ENCODE data around the gene HDAC10. TPM values are rescaled to one million over a fixed set of nuclear protein-coding genes. Genes with fewer than 3 reads are reported as not detected.
A peak's percentile ranks its signal among the peaks of the same experiment; 100 is the strongest.

HDAC10 gene
- total RNA-seq (2014; rRNA removed; shearing (Covaris generic)) = 15.4 and 30.4 TPM in 2 replicates

GRCh38 chr22:50250555-50251476 is at the start of gene HDAC10:
Gene HDAC10, minus strand, starts transcription at chr22:50251265. Its CDS starts 233 bp downstream, at chr22:50251032.
- Histone ChIP-seq H3K36me3 (peaks cover 43% of the 10 kb centered on the region), H3K27me3 (replicated peaks) (no peaks in the 10 kb centered on the region), H3K9me3 (replicated peaks) (0 out of 2 replicates have a peak, but pooled peaks cover 2% of the 10 kb centered on the region), H3K4me3 (peak within 1 kb of the TSS; percentile 64), H3K27ac (peak within 1 kb of the TSS; percentile 10; the same call in 1 of the 2 replicates), H3K4me1 (replicated peaks) (peaks cover 26% of the 10 kb centered on the region)
- peak; percentile 77 to 85 for DNase-seq (ENCODE audit: low read depth in 1 of 2, low spot score in 2 of 2)

- peaks cover 36% of the 10 kb centered on the region for H3K36me3 ChIP-seq
- no peak overlapping the region for H3K27ac ChIP-seq
- H3K27me3 ChIP-seq (replicated peaks) = no peaks in the 10 kb centered on the region
- DNase-seq (ENCODE audit: low read depth in 1 of 2, low spot score in 2 of 2) = no peak
- peaks cover 21% of the 10 kb centered on the region for H3K4me1 ChIP-seq (replicated peaks)
- H3K4me3 ChIP-seq = no peak overlapping the region
- no peaks in the 10 kb centered on the region for H3K9me3 ChIP-seq (replicated peaks)
Measured at GRCh38 chr22:50300620-50301257, 49.7 kb upstream of the HDAC10 start.

- H3K4me1 ChIP-seq (replicated peaks) = peaks cover 14% of the 10 kb centered on the region
- H3K36me3 ChIP-seq = peaks cover 30% of the 10 kb centered on the region
- no peak overlapping the region for H3K27ac ChIP-seq
- H3K27me3 ChIP-seq (replicated peaks) = no peaks in the 10 kb centered on the region
- no peaks in the 10 kb centered on the region for H3K9me3 ChIP-seq (replicated peaks)
- no peak overlapping the region for H3K4me3 ChIP-seq
- no peak for DNase-seq (ENCODE audit: low read depth in 1 of 2, low spot score in 2 of 2)
Measured at GRCh38 chr22:50299785-50300619, 48.9 kb upstream of the HDAC10 start.

GRCh38 chr22:50298937-50299784 is 48.1 kb upstream of the HDAC10 start:
- H3K4me1 ChIP-seq (replicated peaks) = peaks cover 14% of the 10 kb centered on the region
- no peaks in the 10 kb centered on the region for H3K27me3 ChIP-seq (replicated peaks)
- H3K9me3 ChIP-seq (replicated peaks) = no peaks in the 10 kb centered on the region
- H3K36me3 ChIP-seq = peaks cover 32% of the 10 kb centered on the region
- no peak overlapping the region for H3K4me3 ChIP-seq
- no peak overlapping the region for H3K27ac ChIP-seq
- no peak for DNase-seq (ENCODE audit: low read depth in 1 of 2, low spot score in 2 of 2)

- Histone ChIP-seq H3K9me3 (replicated peaks) (no peaks in the 10 kb centered on the region), H3K4me3 (no peak overlapping the region), H3K27ac (no peak overlapping the region), H3K4me1 (replicated peaks) (peaks cover 21% of the 10 kb centered on the region), H3K36me3 (peaks cover 30% of the 10 kb centered on the region), H3K27me3 (replicated peaks) (no peaks in the 10 kb centered on the region)
- DNase-seq (ENCODE audit: low read depth in 1 of 2, low spot score in 2 of 2) = no peak
Measured at GRCh38 chr22:50298266-50298637, 47.2 kb upstream of the HDAC10 start.

GRCh38 chr22:50297510-50298265 is 46.6 kb upstream of the HDAC10 start:
- Histone ChIP-seq H3K27ac (no peak overlapping the region), H3K27me3 (replicated peaks) (no peaks in the 10 kb centered on the region), H3K4me1 (replicated peaks) (peaks cover 26% of the 10 kb centered on the region)

GRCh38 chr22:50296658-50297490 is 45.8 kb upstream of the HDAC10 start:
- no peaks in the 10 kb centered on the region for H3K9me3 ChIP-seq (replicated peaks)
- no peak overlapping the region for H3K4me3 ChIP-seq
- H3K36me3 ChIP-seq = peaks cover 33% of the 10 kb centered on the region
- H3K27ac ChIP-seq = no peak overlapping the region
- no peak for DNase-seq (ENCODE audit: low read depth in 1 of 2, low spot score in 2 of 2)
- peaks cover 29% of the 10 kb centered on the region for H3K4me1 ChIP-seq (replicated peaks)
- H3K27me3 ChIP-seq (replicated peaks) = no peaks in the 10 kb centered on the region

More at GRCh38 chr22:50297510-50298265, 46.6 kb upstream of the HDAC10 start:
- no peak overlapping the region for H3K4me3 ChIP-seq
- no peaks in the 10 kb centered on the region for H3K9me3 ChIP-seq (replicated peaks)
- DNase-seq (ENCODE audit: low read depth in 1 of 2, low spot score in 2 of 2) = no peak
- H3K36me3 ChIP-seq = peaks cover 29% of the 10 kb centered on the region

GRCh38 chr22:50294319-50294656 is 43.2 kb upstream of the HDAC10 start:
- no peak overlapping the region for H3K4me3 ChIP-seq
- no peak for DNase-seq (ENCODE audit: low read depth in 1 of 2, low spot score in 2 of 2)
- H3K9me3 ChIP-seq (replicated peaks) = no peaks in the 10 kb centered on the region
- peak overlapping the region; percentile 90 for H3K27ac ChIP-seq
- peaks cover 33% of the 10 kb centered on the region for H3K4me1 ChIP-seq (replicated peaks)
- no peaks in the 10 kb centered on the region for H3K27me3 ChIP-seq (replicated peaks)
- peaks cover 49% of the 10 kb centered on the region for H3K36me3 ChIP-seq

- peaks cover 33% of the 10 kb centered on the region for H3K4me1 ChIP-seq (replicated peaks)
- peak overlapping the region; percentile 39 for H3K4me3 ChIP-seq
- no peaks in the 10 kb centered on the region for H3K27me3 ChIP-seq (replicated peaks)
- H3K36me3 ChIP-seq = peaks cover 55% of the 10 kb centered on the region
- H3K27ac ChIP-seq = peak overlapping the region; percentile 90
- DNase-seq (ENCODE audit: low read depth in 1 of 2, low spot score in 2 of 2) = peak; percentile 72 to 94
- no peaks in the 10 kb centered on the region for H3K9me3 ChIP-seq (replicated peaks)
Measured at GRCh38 chr22:50293441-50294318, 42.6 kb upstream of the HDAC10 start.

- Histone ChIP-seq H3K9me3 (replicated peaks) (no peaks in the 10 kb centered on the region), H3K4me3 (peak overlapping the region; percentile 39), H3K4me1 (replicated peaks) (peaks cover 33% of the 10 kb centered on the region), H3K27me3 (replicated peaks) (no peaks in the 10 kb centered on the region), H3K27ac (peak overlapping the region; percentile 90), H3K36me3 (peaks cover 63% of the 10 kb centered on the region)
- peak in 1 of 2 experiments; percentile 51 for DNase-seq (ENCODE audit: low read depth in 1 of 2, low spot score in 2 of 2)
Measured at GRCh38 chr22:50292643-50293440, 41.8 kb upstream of the HDAC10 start.

All from SJSA1 (cell line).